Mesothelial cell of epicardium (in vitro differentiated cells): ENCODE results near the gene PRCC. TPM values are rescaled to one million over a fixed set of nuclear protein-coding genes. Genes with fewer than 3 reads are reported as not detected.

Experiments used
- DNase-seq, 2 experiments: peaks; one replicate each; pipeline ENCODE4 v3.0.0; 2021; ENCODE audit warnings: low spot score in 2 of 2; ENCODE audit not compliant: unreplicated experiment in 2 of 2
- H3K27ac Mint-ChIP-seq: 2 replicates; pipeline ENCODE4 v1.8.0; 2021; ENCODE audit warnings: mixed read lengths
- H3K27me3 Mint-ChIP-seq: 2 replicates; pipeline ENCODE4 v1.8.0; 2021; ENCODE audit warnings: low read depth, mixed read lengths
- H3K36me3 Mint-ChIP-seq: 2 replicates; pipeline ENCODE4 v1.8.0; 2021; ENCODE audit warnings: mixed read lengths
- H3K4me1 Mint-ChIP-seq: 2 replicates; pipeline ENCODE4 v1.8.0; 2021; ENCODE audit warnings: mixed read lengths
- H3K4me3 Mint-ChIP-seq: 2 replicates; pipeline ENCODE4 v1.8.0; 2021; ENCODE audit warnings: mild to moderate bottlenecking, moderate library complexity, mixed read lengths
- H3K9me3 Mint-ChIP-seq: 2 replicates; pipeline ENCODE4 v1.8.0; 2021; ENCODE audit warnings: mixed read lengths
- total RNA-seq: library from RNA; stranded (reverse); gene quantifications from 3 replicates; pipeline ENCODE4 v1.2.1, GENCODE V29; 2021
- TF ChIP-seq, protein P1 (sequence below): fragments of 200-600 bp; sonication (generic); IDR thresholded peaks from one replicate; pipeline ENCODE4 v1.5.0; 2021; ENCODE audit warnings: antibody characterized with exemption; ENCODE audit not compliant: unreplicated experiment

The PRCC gene
- total RNA-seq, 1 donor from 2014 or later, result 93.7 TPM

DNA sequence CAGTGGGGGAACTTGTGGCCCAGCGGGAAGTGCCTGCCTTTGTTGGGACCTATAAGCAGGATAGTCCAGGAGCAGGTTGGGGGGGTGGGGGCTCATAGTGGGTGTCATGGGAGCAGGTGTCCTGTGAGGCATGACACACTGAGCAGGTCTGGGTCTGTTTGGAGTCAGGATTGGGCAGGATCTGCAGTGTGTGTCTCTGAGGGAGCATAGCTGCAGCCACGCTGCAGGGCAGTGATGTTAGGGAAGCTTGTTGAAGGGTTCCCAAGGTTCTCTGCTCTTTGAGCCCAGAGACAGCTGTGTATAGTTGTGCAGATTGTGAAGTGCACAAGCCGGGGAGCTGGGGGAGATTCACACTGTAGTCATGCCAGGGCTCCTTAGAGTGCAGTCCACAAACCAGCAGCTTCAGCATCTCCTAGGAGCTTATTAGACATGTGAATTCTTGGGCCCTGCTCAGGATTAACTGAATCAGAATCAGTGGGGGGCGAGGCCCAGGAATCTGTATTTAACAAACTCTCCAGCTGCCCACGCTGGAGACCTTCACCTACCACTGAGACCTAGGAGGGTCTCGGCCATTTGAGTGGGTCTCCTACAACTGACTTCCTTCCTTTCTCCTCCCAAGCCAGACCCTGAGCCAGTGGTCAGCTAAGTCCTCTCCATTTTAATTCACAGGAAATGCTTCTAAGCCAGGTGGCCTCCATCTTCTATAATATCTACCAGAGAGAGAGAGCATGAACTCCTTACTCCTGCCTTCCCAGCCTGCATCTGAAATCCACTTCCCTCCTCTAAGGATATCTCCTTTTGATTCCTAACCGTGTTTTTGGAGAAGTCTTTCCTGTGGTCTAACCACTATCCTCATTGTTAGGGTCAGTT lies 80.5 kb downstream of the PRCC start:
- no peak overlapping the region for H3K27ac Mint-ChIP-seq
- TF ChIP-seq, protein P1, sequence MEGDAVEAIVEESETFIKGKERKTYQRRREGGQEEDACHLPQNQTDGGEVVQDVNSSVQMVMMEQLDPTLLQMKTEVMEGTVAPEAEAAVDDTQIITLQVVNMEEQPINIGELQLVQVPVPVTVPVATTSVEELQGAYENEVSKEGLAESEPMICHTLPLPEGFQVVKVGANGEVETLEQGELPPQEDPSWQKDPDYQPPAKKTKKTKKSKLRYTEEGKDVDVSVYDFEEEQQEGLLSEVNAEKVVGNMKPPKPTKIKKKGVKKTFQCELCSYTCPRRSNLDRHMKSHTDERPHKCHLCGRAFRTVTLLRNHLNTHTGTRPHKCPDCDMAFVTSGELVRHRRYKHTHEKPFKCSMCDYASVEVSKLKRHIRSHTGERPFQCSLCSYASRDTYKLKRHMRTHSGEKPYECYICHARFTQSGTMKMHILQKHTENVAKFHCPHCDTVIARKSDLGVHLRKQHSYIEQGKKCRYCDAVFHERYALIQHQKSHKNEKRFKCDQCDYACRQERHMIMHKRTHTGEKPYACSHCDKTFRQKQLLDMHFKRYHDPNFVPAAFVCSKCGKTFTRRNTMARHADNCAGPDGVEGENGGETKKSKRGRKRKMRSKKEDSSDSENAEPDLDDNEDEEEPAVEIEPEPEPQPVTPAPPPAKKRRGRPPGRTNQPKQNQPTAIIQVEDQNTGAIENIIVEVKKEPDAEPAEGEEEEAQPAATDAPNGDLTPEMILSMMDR, result no peak
- H3K4me3 Mint-ChIP-seq, result no peak overlapping the region
- DNase-seq, result no peak
- no peaks in the 10 kb centered on the region for H3K36me3 Mint-ChIP-seq
- H3K27me3 Mint-ChIP-seq, result peaks cover 90% of the 10 kb centered on the region
- peaks cover 15% of the 10 kb centered on the region for H3K4me1 Mint-ChIP-seq
- H3K9me3 Mint-ChIP-seq, result no peaks in the 10 kb centered on the region

DNA sequence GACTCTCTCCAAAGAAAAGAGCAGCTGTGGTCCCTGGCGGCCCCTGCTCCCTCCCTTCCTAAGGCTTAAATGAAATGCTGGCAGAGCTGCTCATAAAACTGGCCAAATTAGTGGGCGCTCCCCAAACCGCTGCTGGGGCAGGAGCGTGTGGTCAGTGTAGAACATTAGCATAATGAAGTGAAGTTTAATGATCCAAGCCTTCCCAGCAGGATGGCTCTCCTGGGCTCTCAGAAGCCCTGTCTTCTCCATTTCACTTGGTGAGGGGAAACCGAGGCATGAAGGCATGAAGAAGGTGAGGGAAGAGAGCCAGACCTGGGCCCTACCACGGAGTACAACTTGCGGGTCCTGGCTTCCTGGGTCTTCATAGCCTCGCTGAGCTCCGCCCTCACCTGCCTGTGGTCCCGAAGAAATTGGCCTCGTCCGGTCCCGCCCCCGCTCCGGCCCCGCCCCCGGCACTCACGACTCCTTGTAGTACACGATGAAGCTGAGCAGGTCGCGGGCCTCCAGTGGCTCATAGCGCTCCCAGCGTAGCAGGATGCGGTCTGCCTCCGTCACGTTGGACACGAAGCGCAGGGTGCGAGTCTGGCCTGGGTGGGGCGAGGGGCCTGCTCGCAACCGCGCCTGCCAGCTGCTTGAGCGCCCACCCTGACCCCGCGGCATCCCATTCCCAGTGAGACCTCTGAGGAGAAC lies 81.3 kb downstream of the PRCC start:
- H3K4me1 Mint-ChIP-seq, result peaks cover 15% of the 10 kb centered on the region
- no peaks in the 10 kb centered on the region for H3K9me3 Mint-ChIP-seq
- no peaks in the 10 kb centered on the region for H3K36me3 Mint-ChIP-seq
- no peak for DNase-seq
- H3K4me3 Mint-ChIP-seq, result peak overlapping the region; percentile 28
- no peak overlapping the region for H3K27ac Mint-ChIP-seq
- peaks cover 90% of the 10 kb centered on the region for H3K27me3 Mint-ChIP-seq
- TF ChIP-seq, protein P1, result no peak

DNA sequence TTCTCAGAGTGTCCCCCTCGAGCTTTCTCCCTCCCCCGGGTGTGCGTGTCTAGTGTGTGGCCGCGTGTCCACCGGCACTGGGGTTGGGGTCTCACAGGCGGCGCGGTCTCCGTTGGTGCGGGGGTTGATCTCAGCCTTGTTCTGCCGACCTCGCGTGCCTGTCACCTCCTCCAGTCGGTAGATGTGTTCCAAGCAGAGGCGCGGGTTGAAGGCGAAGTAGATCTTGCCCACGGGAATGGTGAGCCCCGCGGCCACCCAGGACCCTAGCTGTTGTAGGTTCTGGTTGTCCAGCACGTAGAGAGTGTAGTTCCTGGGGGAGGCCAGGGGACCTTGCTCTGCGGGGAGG lies 81.8 kb downstream of the PRCC start:
- Mint-ChIP-seq H3K27ac (no peak overlapping the region), H3K4me3 (peak overlapping the region; percentile 28), H3K27me3 (peaks cover 90% of the 10 kb centered on the region), H3K4me1 (peaks cover 15% of the 10 kb centered on the region), H3K9me3 (no peaks in the 10 kb centered on the region), H3K36me3 (no peaks in the 10 kb centered on the region)
- no peak for DNase-seq
- TF ChIP-seq, protein P1, result no peak

Other genes starting within 250 kb of the PRCC start
- 13.9 to 17.6 TPM (median 15.3 TPM) in 3 replicates for gene IQGAP3, start 195.0 kb upstream of the PRCC start, total RNA-seq
- not detected in 3 replicates for gene TTC24, start 187.8 kb upstream of the PRCC start, total RNA-seq
- gene NAXE, start 175.8 kb upstream of the PRCC start, total RNA-seq, result 99.1 to 105 TPM (median 104 TPM) in 3 replicates
- gene GPATCH4, start 166.1 kb upstream of the PRCC start, total RNA-seq, result 22.7 to 24.0 TPM (median 23.6 TPM) in 3 replicates
- 0.76 to 1.2 TPM (median 1.2 TPM) in 3 replicates for gene HAPLN2, start 148.1 kb upstream of the PRCC start, total RNA-seq
- gene BCAN, start 125.4 kb upstream of the PRCC start, total RNA-seq, result 0.54 to 0.85 TPM (median 0.78 TPM) in 3 replicates
- 53.8 to 56.9 TPM (median 56.8 TPM) in 3 replicates for gene NES, start 90.1 kb upstream of the PRCC start, total RNA-seq
- gene CRABP2, start 62.0 kb upstream of the PRCC start, total RNA-seq, result 676 to 704 TPM (median 686 TPM) in 3 replicates
- 36.9 to 39.2 TPM (median 39.0 TPM) in 3 replicates for gene METTL25B, start 39.1 kb upstream of the PRCC start, total RNA-seq
- 37.3 to 41.9 TPM (median 39.3 TPM) in 3 replicates for gene ISG20L2, start 38.8 kb upstream of the PRCC start, total RNA-seq
- 35.5 to 40.5 TPM (median 38.4 TPM) in 3 replicates for gene MRPL24, start 26.4 kb upstream of the PRCC start, total RNA-seq
- 176 to 183 TPM (median 182 TPM) in 3 replicates for gene HDGF, start 15.9 kb upstream of the PRCC start, total RNA-seq
- 0.58 to 2.1 TPM (median 0.89 TPM) in 3 replicates for gene SH2D2A, start 49.3 kb downstream of the PRCC start, total RNA-seq
- gene INSRR, start 91.6 kb downstream of the PRCC start, total RNA-seq, result 0.45 to 0.66 TPM (median 0.51 TPM) in 3 replicates
- 1.2 to 1.3 TPM (median 1.3 TPM) in 3 replicates for gene NTRK1, start 93.3 kb downstream of the PRCC start, total RNA-seq
- 13.8 to 16.1 TPM (median 15.7 TPM) in 3 replicates for gene PEAR1, start 126.2 kb downstream of the PRCC start, total RNA-seq
- gene LRRC71, start 153.1 kb downstream of the PRCC start, total RNA-seq, result 0.11 to 0.34 TPM (median 0.13 TPM) in 3 replicates